ENCODE data around the gene SMAD3.

GRCh38 chr15:67038736-67039135 is 26.7 kb upstream of the SMAD3 start:
- TF ChIP-seq EZH2 (IDR thresholded peaks at IDR 0.05; ENCODE audit: borderline replicate concordance, low read depth, low read length, severe bottlenecking) (no peak), CTCF (IDR thresholded peaks at IDR 0.05; ENCODE audit: borderline replicate concordance, extremely low read depth, low read length, poor library complexity, severe bottlenecking) (no peak)
